GM19240 (cell line): Measurements from ENCODE around the gene PPIP5K1.

Source experiments
- DNase-seq: peaks from one replicate; pipeline ENCODE4 v3.0.0; 2011; ENCODE audit warnings: low spot score; ENCODE audit not compliant: insufficient read length

PPIP5K1 gene

GRCh38 chr15:43492266-43492665 is 97.7 kb downstream of the PPIP5K1 start:
- no peak for DNase-seq

GRCh38 chr15:43489191-43489590 is 100.8 kb downstream of the PPIP5K1 start:
- DNase-seq = no peak

GRCh38 chr15:43488790-43489189 is 101.2 kb downstream of the PPIP5K1 start:
- no peak for DNase-seq

- no peak for DNase-seq
These were observed 102.6 kb downstream of the PPIP5K1 start for GRCh38 chr15:43487271-43487895.

GRCh38 chr15:43484455-43484854 is 105.6 kb downstream of the PPIP5K1 start:
- no peak for DNase-seq
